HG03025 (cell line): ENCODE results near the gene GREM2.

Experiments used
- ATAC-seq: cut with Tn5 transposase; IDR thresholded peaks from one replicate; pipeline ENCODE4 v1.9.1; 2021; ENCODE audit warnings: mild to moderate bottlenecking, moderate library complexity; ENCODE audit not compliant: unreplicated experiment, low FRiP score

The GREM2 gene

GRCh38 chr1:240567066-240567465 lies 44.9 kb downstream of the GREM2 start:
- ATAC-seq, result no peak

- no peak for ATAC-seq
Observed at GRCh38 chr1:240562779-240563178, 49.2 kb downstream of the GREM2 start.

- ATAC-seq, result no peak
Observed at GRCh38 chr1:240562111-240562590, 49.8 kb downstream of the GREM2 start.

GRCh38 chr1:240559781-240560180 lies 52.2 kb downstream of the GREM2 start:
- no peak for ATAC-seq

- no peak for ATAC-seq
Observed at GRCh38 chr1:240555524-240555923, 56.4 kb downstream of the GREM2 start.

GRCh38 chr1:240553351-240553750 lies 58.6 kb downstream of the GREM2 start:
- no peak for ATAC-seq

- no peak for ATAC-seq
Observed at GRCh38 chr1:240539769-240540414, 72.1 kb downstream of the GREM2 start.

GRCh38 chr1:240538776-240539430 lies 73.1 kb downstream of the GREM2 start:
- no peak for ATAC-seq

- ATAC-seq, result no peak
Observed at GRCh38 chr1:240533154-240533780, 78.7 kb downstream of the GREM2 start.

- ATAC-seq, result no peak
Observed at GRCh38 chr1:240528591-240528990, 83.4 kb downstream of the GREM2 start.

- no peak for ATAC-seq
Observed at GRCh38 chr1:240527086-240527485, 84.9 kb downstream of the GREM2 start.

GRCh38 chr1:240526312-240526711 lies 85.6 kb downstream of the GREM2 start:
- no peak for ATAC-seq

- ATAC-seq, result no peak
Observed at GRCh38 chr1:240524356-240525069, 87.4 kb downstream of the GREM2 start.

- ATAC-seq, result no peak
Observed at GRCh38 chr1:240522122-240522822, 89.7 kb downstream of the GREM2 start.

- no peak for ATAC-seq
Observed at GRCh38 chr1:240517891-240518290, 94.1 kb downstream of the GREM2 start.

- no peak for ATAC-seq
Observed at GRCh38 chr1:240516069-240516468, 95.9 kb downstream of the GREM2 start.

- no peak for ATAC-seq
Observed at GRCh38 chr1:240515505-240515904, 96.5 kb downstream of the GREM2 start.

- ATAC-seq, result no peak
Observed at GRCh38 chr1:240511789-240512188, 100.2 kb downstream of the GREM2 start.

GRCh38 chr1:240508950-240509349 lies 103.0 kb downstream of the GREM2 start:
- ATAC-seq, result no peak

GRCh38 chr1:240508201-240508600 lies 103.8 kb downstream of the GREM2 start:
- no peak for ATAC-seq
